ENCODE data around the gene NYAP2. TPM values are rescaled to one million over a fixed set of nuclear protein-coding genes. Genes with fewer than 3 reads are reported as not detected.

Gene NYAP2
- total RNA-seq, 4 donors from 2014 or later, result 0.14 TPM; not detected in 3

DNA sequence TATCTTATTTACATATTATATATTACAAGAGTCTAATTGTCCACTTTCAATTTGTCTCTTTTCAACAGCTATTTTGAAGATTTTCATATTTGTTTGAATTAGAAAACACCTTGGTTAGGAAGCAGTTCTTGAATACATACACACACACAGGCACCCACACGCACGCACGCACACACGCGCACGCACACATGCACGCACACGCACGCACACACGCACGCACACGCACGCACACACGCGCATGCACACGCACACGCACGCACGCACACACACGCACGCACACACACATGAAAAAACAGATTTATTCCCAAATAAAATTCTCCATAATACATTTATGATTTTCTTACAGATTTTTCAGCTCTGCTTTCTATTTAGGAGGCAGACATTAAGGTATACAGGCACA is 220.7 kb downstream of the NYAP2 start:
- H3K4me1 ChIP-seq, result no peaks in the 10 kb centered on the region

DNA sequence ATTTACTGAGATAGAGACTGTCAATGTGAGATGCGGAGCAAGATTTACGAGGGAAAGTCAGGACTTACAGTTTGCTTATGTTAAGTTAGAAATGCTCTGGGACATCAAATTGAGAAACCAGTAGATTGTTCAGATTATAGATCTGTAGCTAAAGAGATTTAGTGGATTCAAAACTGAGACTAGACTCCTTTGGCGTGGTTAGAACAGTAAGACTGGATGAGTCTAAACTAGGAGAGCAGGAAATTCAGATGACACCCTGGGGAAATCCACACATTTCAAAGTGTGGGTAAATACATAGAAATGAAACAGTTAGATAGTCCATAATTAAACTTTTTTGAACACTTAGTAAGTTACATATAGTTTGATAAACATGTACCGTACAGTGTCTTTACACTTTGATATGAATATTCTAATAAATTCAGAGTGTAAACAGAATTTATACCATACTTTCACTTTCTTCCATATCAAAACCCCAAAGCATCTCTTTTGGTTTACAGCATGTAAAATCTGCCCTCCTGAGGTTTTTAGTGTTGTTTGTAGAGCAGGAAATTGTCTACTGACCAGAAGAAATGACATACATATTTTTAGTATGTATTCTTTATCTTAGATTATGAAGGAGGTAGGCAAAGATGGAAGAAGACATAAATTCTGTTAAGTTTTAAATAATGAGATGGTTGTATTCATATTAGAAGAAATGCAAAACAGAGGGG is 231.5 kb downstream of the NYAP2 start:
- Histone ChIP-seq H3K27ac (no peak overlapping the region), H3K27me3 (no peaks in the 10 kb centered on the region), H3K4me1 (no peaks in the 10 kb centered on the region), H3K36me3 (no peaks in the 10 kb centered on the region), H3K4me3 (no peak overlapping the region), H3K9me3 (no peaks in the 10 kb centered on the region)
- WGBS, 2 donors (ENCODE audit: low coverage in 1 of 2), result 83 to 84% methylated on average over 4 of the region's 4 CpGs
- TF ChIP-seq POLR2A (IDR thresholded peaks at IDR 0.05) (no peak), POLR2AphosphoS5 (IDR thresholded peaks at IDR 0.05) (no peak), EP300 (IDR thresholded peaks at IDR 0.05; ENCODE audit: low read depth) (no peak)
- TF ChIP-seq, protein P1, sequence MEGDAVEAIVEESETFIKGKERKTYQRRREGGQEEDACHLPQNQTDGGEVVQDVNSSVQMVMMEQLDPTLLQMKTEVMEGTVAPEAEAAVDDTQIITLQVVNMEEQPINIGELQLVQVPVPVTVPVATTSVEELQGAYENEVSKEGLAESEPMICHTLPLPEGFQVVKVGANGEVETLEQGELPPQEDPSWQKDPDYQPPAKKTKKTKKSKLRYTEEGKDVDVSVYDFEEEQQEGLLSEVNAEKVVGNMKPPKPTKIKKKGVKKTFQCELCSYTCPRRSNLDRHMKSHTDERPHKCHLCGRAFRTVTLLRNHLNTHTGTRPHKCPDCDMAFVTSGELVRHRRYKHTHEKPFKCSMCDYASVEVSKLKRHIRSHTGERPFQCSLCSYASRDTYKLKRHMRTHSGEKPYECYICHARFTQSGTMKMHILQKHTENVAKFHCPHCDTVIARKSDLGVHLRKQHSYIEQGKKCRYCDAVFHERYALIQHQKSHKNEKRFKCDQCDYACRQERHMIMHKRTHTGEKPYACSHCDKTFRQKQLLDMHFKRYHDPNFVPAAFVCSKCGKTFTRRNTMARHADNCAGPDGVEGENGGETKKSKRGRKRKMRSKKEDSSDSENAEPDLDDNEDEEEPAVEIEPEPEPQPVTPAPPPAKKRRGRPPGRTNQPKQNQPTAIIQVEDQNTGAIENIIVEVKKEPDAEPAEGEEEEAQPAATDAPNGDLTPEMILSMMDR (IDR thresholded peaks at IDR 0.05), result no peak
- DNase-seq, result no peak
- in situ Hi-C loops (cut with MboI; ENCODE audit: low pct_ligation_motif_present in 1 of 4, low pct_unique_long_range_greater_than_20kb in 1 of 4, low sequenced_read_pairs in 3 of 4), result no loop called here
- intact Hi-C loops (cut with DNase I; ENCODE audit: low total_unique reads), result no loop called here

More for the DNA sequence above, 220.7 kb downstream of the NYAP2 start:
- in situ Hi-C loops (cut with MboI; ENCODE audit: low pct_ligation_motif_present in 1 of 4, low pct_unique_long_range_greater_than_20kb in 1 of 4, low sequenced_read_pairs in 3 of 4) (no loop called here), intact Hi-C loops (cut with DNase I; ENCODE audit: low total_unique reads) (no loop called here)
- WGBS, 2 donors (ENCODE audit: low coverage in 1 of 2), result 87 to 88% methylated on average over 21 of the region's 21 CpGs
- Histone ChIP-seq H3K4me3 (no peak overlapping the region), H3K9me3 (no peaks in the 10 kb centered on the region), H3K27me3 (no peaks in the 10 kb centered on the region), H3K27ac (no peak overlapping the region), H3K36me3 (no peaks in the 10 kb centered on the region)
- TF ChIP-seq POLR2AphosphoS5 (IDR thresholded peaks at IDR 0.05), result no peak
- no peak for DNase-seq

DNA sequence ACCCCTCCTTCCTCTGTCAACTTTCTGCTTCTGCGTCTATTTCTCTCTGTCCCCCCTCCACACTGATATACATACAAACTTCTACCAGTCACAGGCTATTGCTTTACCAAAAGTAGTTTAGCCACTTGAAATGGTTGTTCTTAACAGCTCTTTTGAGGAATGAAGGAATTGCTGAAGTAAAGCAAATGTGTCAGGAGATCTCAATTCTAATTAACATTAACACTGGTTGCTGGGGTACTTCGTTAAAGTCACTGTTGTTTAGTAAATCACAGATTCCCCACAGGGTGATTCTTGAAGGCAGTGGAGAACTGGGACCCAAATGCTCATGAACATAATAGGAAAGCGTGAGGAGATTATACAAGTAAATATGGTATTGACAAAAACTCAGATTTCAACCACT is 232.8 kb downstream of the NYAP2 start:
- H3K27ac ChIP-seq, result no peak overlapping the region
- H3K36me3 ChIP-seq, result no peaks in the 10 kb centered on the region
- no peaks in the 10 kb centered on the region for H3K27me3 ChIP-seq
- WGBS, 2 donors (ENCODE audit: low coverage in 1 of 2), result 72 to 80% methylated on average over 3 of the region's 3 CpGs
- DNase-seq, result no peak
- in situ Hi-C loops (cut with MboI; ENCODE audit: low pct_ligation_motif_present in 1 of 4, low pct_unique_long_range_greater_than_20kb in 1 of 4, low sequenced_read_pairs in 3 of 4) (no loop called here), intact Hi-C loops (cut with DNase I; ENCODE audit: low total_unique reads) (no loop called here)
- TF ChIP-seq POLR2AphosphoS5 (IDR thresholded peaks at IDR 0.05) (no peak), EP300 (IDR thresholded peaks at IDR 0.05; ENCODE audit: low read depth) (no peak), POLR2A (IDR thresholded peaks at IDR 0.05) (no peak)
- TF ChIP-seq, protein P1 (IDR thresholded peaks at IDR 0.05), result no peak
- H3K4me3 ChIP-seq, result no peak overlapping the region
- H3K4me1 ChIP-seq, result no peaks in the 10 kb centered on the region
- no peaks in the 10 kb centered on the region for H3K9me3 ChIP-seq

DNA sequence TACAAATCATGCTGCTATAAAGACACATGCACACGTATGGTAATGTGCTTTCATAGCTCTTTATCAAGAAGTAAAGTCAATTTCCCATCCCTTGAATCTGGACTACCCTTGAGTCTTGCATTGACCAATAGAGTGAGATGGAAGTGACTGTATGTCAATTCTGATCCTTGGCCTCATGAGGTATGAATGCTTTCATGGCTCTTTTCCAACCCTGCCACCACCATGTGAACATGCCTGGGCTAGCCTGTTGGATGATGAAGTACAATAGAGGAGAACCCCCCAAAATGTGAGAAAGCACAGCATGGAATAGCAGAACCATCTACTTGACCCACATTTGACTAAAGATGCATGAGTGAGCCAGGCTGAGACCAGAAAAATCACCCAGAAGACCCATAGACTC is 237.0 kb downstream of the NYAP2 start:
- no peaks in the 10 kb centered on the region for H3K9me3 ChIP-seq
- no peak overlapping the region for H3K27ac ChIP-seq
- DNase-seq, result no peak
- no peaks in the 10 kb centered on the region for H3K27me3 ChIP-seq
- H3K36me3 ChIP-seq, result no peaks in the 10 kb centered on the region
- no peaks in the 10 kb centered on the region for H3K4me1 ChIP-seq
- H3K4me3 ChIP-seq, result no peak overlapping the region
- 71 to 77% methylated on average over 1 of the region's 1 CpG for WGBS, 2 donors (ENCODE audit: low coverage in 1 of 2)
- intact Hi-C loops (cut with DNase I; ENCODE audit: low total_unique reads) (no loop called here), in situ Hi-C loops (cut with MboI; ENCODE audit: low pct_ligation_motif_present in 1 of 4, low pct_unique_long_range_greater_than_20kb in 1 of 4, low sequenced_read_pairs in 3 of 4) (no loop called here)
- TF ChIP-seq POLR2A (IDR thresholded peaks at IDR 0.05) (no peak), EP300 (IDR thresholded peaks at IDR 0.05; ENCODE audit: low read depth) (no peak)

DNA sequence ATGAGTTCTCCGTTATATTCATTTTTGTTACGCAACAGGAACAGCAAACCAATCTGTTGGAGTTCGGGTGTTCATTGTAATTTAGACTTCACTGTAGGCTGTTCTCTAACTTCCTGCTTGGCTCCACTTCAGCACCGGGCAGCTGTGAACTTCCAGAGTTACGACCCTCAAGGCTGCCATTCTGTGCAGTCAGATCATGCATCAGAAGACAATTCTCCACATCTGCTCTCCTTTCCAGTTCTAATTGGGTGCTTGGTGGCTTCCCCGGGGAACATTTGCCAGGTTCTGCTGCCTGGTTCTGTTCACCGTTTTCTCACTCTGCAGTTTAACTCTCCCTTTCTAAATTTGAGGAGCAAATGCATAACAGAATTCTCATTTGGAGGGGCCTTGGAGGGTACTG is 237.7 kb downstream of the NYAP2 start:
- in situ Hi-C loops (cut with MboI; ENCODE audit: low pct_ligation_motif_present in 1 of 4, low pct_unique_long_range_greater_than_20kb in 1 of 4, low sequenced_read_pairs in 3 of 4), result no loop called here
- 43 to 53% methylated on average over 5 to 7 of the region's 7 CpGs for WGBS, 2 donors (ENCODE audit: low coverage in 1 of 2)

More for the DNA sequence above, 237.7 kb downstream of the NYAP2 start:
- H3K9me3 ChIP-seq, result no peaks in the 10 kb centered on the region
- H3K27me3 ChIP-seq, result no peaks in the 10 kb centered on the region
- TF ChIP-seq POLR2AphosphoS5 (IDR thresholded peaks at IDR 0.05) (no peak), POLR2A (IDR thresholded peaks at IDR 0.05) (no peak), EP300 (IDR thresholded peaks at IDR 0.05; ENCODE audit: low read depth) (no peak)
- TF ChIP-seq, protein P1 (IDR thresholded peaks at IDR 0.05), result no peak
- H3K4me3 ChIP-seq, result no peak overlapping the region
- intact Hi-C loops (cut with DNase I; ENCODE audit: low total_unique reads), result no loop called here
- no peaks in the 10 kb centered on the region for H3K4me1 ChIP-seq
- DNase-seq, result no peak
- no peak overlapping the region for H3K27ac ChIP-seq
- no peaks in the 10 kb centered on the region for H3K36me3 ChIP-seq

Data from transverse colon (tissue), 4 donors.